HCT116 (cell line): Measurements from ENCODE around the gene ACOX3. TPM values are rescaled to one million over a fixed set of nuclear protein-coding genes. Genes with fewer than 3 reads are reported as not detected.

ENCODE experiments used
- ATAC-seq: fragments of 200-7000 bp; cut with Tn5 transposase; 2 replicates; pipeline ENCODE4 v1.9.1; 2020; ENCODE audit warnings: mild to moderate bottlenecking, moderate library complexity
- BruUV-seq: library from RNA; stranded (reverse); fragments of 400-500 nt; replicated peaks from 2 replicates; lab custom pipeline; 2021; lab: Mats Ljungman, UMichigan
- CTCF ChIA-PET: fragments of 300-600 bp; sonication (Branson Sonifier 250); formaldehyde crosslinking; loops from one replicate; lab custom pipeline; 2021; ENCODE audit warnings: antibody characterized with exemption; lab: Charles Lee
- POLR2A ChIA-PET: fragments of 300-600, 350-600 bp; sonication (Branson Sonifier 250); formaldehyde crosslinking; loops from one replicate; lab custom pipeline; 2021; ENCODE audit warnings: antibody characterized with exemption; lab: Charles Lee
- RAD21 ChIA-PET, 2 experiments: fragments of 300-600 bp; sonication (Branson Sonifier 250); formaldehyde crosslinking; loops; one replicate each; lab custom pipeline; 2023; ENCODE audit warnings: low total read pairs in 2 of 2; ENCODE audit not compliant: uncharacterized antibody in 2 of 2, unreplicated experiment in 2 of 2, low non-redundant PET in 1 of 2; lab: Charles Lee
- DNase-seq: peaks from one replicate; pipeline ENCODE4 v3.0.0-alpha.2; 2010; ENCODE audit warnings: low read depth, low spot score
- H2AFZ ChIP-seq: fragments of 200-600 bp; shearing (Covaris generic), sonication (generic); 2 replicates; pipeline ENCODE4 v1.6.1; 2017; ENCODE audit warnings: low read depth, mixed run types, mixed read lengths, antibody characterized with exemption, low read length; ENCODE audit not compliant: poor library complexity, severe bottlenecking
- H3K27ac ChIP-seq: 2 replicates; pipeline ENCODE4 v1.5.1; 2012; ENCODE audit warnings: low read depth, low read length
- H3K27me3 ChIP-seq: fragments of 200-600 bp; sonication (generic); 2 replicates; pipeline ENCODE4 v1.6.1; 2016; ENCODE audit warnings: mixed run types, low read length, mixed read lengths; ENCODE audit not compliant: insufficient read depth
- H3K36me3 ChIP-seq, 2 experiments: fragments of 200-500 bp in 1 of 2; fragments of 200-600 bp in 1 of 2; sonication (Bioruptor generic) in 1 of 2; sonication (generic) in 1 of 2; 2 replicates each; pipeline versions ENCODE4 v1.5.1 to v1.6.1; 2014 to 2016; ENCODE audit warnings: low read length in 2 of 2, inconsistent platforms in 1 of 2, mixed read lengths in 1 of 2, mixed run types in 1 of 2; ENCODE audit not compliant: insufficient read depth in 2 of 2, control insufficient read depth in 1 of 2
- H3K4me1 ChIP-seq, 2 experiments: fragments of 200-600 bp in 1 of 2; sonication (generic) in 1 of 2; 2 replicates each; pipeline versions ENCODE4 v1.5.1 to v1.6.1; 2012 to 2017; ENCODE audit warnings: low read length in 2 of 2, inconsistent platforms in 1 of 2, mild to moderate bottlenecking in 1 of 2, mixed read lengths in 1 of 2, mixed run types in 1 of 2, moderate library complexity in 1 of 2; ENCODE audit not compliant: insufficient read depth in 2 of 2, control insufficient read depth in 1 of 2
- H3K4me2 ChIP-seq: fragments of 200-600 bp; sonication (generic); 2 replicates; pipeline ENCODE4 v1.6.1; 2017; ENCODE audit warnings: mixed run types, low read length, mixed read lengths
- H3K4me3 ChIP-seq, 2 experiments: fragments of 200-600 bp in 1 of 2; sonication (generic) in 1 of 2; replicated peaks in 1 of 2; 2 replicates each; pipeline ENCODE4 v1.5.1; 2011 to 2016; ENCODE audit warnings: low read length in 2 of 2, control low read depth in 1 of 2, low read depth in 1 of 2, mild to moderate bottlenecking in 1 of 2, mixed read lengths in 1 of 2, mixed run types in 1 of 2
- H3K79me2 ChIP-seq: fragments of 200-600 bp; sonication (generic); 2 replicates; pipeline ENCODE4 v1.6.1; 2017; ENCODE audit warnings: mild to moderate bottlenecking, mixed run types, low read length, moderate library complexity, mixed read lengths; ENCODE audit not compliant: insufficient read depth
- H3K9ac ChIP-seq: fragments of 200-600 bp; sonication (generic); 2 replicates; pipeline ENCODE4 v1.6.1; 2016; ENCODE audit warnings: low read length, mixed read lengths
- H3K9me2 ChIP-seq: fragments of 200-600 bp; sonication (generic), shearing (Covaris generic); 2 replicates; pipeline ENCODE4 v1.6.1; 2017; ENCODE audit warnings: mixed run types, mild to moderate bottlenecking, moderate library complexity; ENCODE audit not compliant: insufficient read depth
- H3K9me3 ChIP-seq, 2 experiments: fragments of 200-500 bp in 1 of 2; fragments of 200-600 bp in 1 of 2; sonication (Bioruptor generic) in 1 of 2; sonication (generic) in 1 of 2; 2 replicates each; pipeline ENCODE4 v1.6.1; 2014 to 2017; ENCODE audit warnings: low read length in 2 of 2, mixed read lengths in 2 of 2, inconsistent platforms in 1 of 2, low read depth in 1 of 2, mild to moderate bottlenecking in 1 of 2, mixed run types in 1 of 2, moderate library complexity in 1 of 2; ENCODE audit not compliant: control insufficient read depth in 1 of 2, insufficient read depth in 1 of 2
- H4K20me1 ChIP-seq: fragments of 200-600 bp; sonication (generic), shearing (Covaris generic); 2 replicates; pipeline ENCODE4 v1.6.1; 2017; ENCODE audit warnings: mixed run types, mild to moderate bottlenecking, moderate library complexity; ENCODE audit not compliant: insufficient read depth
- ATF3 ChIP-seq: IDR thresholded peaks from 2 replicates; pipeline ENCODE4 v1.6.1; 2012
- CBX3 ChIP-seq: IDR thresholded peaks from 2 replicates; pipeline ENCODE4 v1.6.1; 2012; ENCODE audit warnings: low read depth
- CEBPB ChIP-seq: IDR thresholded peaks from 2 replicates; pipeline ENCODE4 v1.6.1; 2012; ENCODE audit warnings: low read depth
- CTCF ChIP-seq, 3 experiments: fragments of 200-600 bp in 1 of 3; sonication (generic) in 1 of 3; IDR thresholded peaks in 2 of 3; conservative IDR thresholded peaks in 1 of 3; 2 replicates each; pipeline ENCODE4 v1.5.1; 2012 to 2017; ENCODE audit warnings: low read depth in 2 of 3, low read length in 2 of 3, antibody characterized with exemption in 1 of 3, borderline replicate concordance in 1 of 3, control low read depth in 1 of 3, mild to moderate bottlenecking in 1 of 3, mixed read lengths in 1 of 3, mixed run types in 1 of 3, moderate library complexity in 1 of 3; ENCODE audit not compliant: insufficient read depth in 1 of 3
- EGR1 ChIP-seq: IDR thresholded peaks from 2 replicates; pipeline ENCODE4 v1.6.1; 2012; ENCODE audit warnings: low read depth
- FOSL1 ChIP-seq: IDR thresholded peaks from 2 replicates; pipeline ENCODE4 v1.6.1; 2012; ENCODE audit warnings: low read depth
- JUND ChIP-seq: IDR thresholded peaks from 2 replicates; pipeline ENCODE4 v1.6.1; 2012
- POLR2A ChIP-seq: IDR thresholded peaks from 2 replicates; pipeline ENCODE4 v1.7.0; 2011; ENCODE audit warnings: borderline replicate concordance; ENCODE audit not compliant: insufficient read depth, insufficient read length; ENCODE audit errors: extremely low read depth
- POLR2AphosphoS5 ChIP-seq: IDR thresholded peaks from 2 replicates; pipeline ENCODE4 v1.6.1; 2011; ENCODE audit warnings: mild to moderate bottlenecking, low read depth, low read length, moderate library complexity
- RAD21 ChIP-seq: IDR thresholded peaks from 2 replicates; pipeline ENCODE4 v1.6.1; 2012; ENCODE audit warnings: low read depth, mild to moderate bottlenecking
- REST ChIP-seq: IDR thresholded peaks from 2 replicates; pipeline ENCODE4 v1.6.1; 2012; ENCODE audit warnings: low read depth
- SRF ChIP-seq: IDR thresholded peaks from 2 replicates; pipeline ENCODE4 v1.6.1; 2012; ENCODE audit warnings: low read depth
- TCF7L2 ChIP-seq: IDR thresholded peaks from 2 replicates; pipeline ENCODE4 v1.7.0; 2011; ENCODE audit warnings: borderline replicate concordance, inconsistent platforms; ENCODE audit not compliant: insufficient read depth, insufficient read length; ENCODE audit errors: extremely low read depth
- YY1 ChIP-seq: IDR thresholded peaks from 2 replicates; pipeline ENCODE4 v1.6.1; 2011; ENCODE audit warnings: low read length, low read depth, moderate library complexity, mild to moderate bottlenecking; ENCODE audit not compliant: insufficient replicate concordance; ENCODE audit errors: extremely low read depth
- ZBTB33 ChIP-seq: IDR thresholded peaks from 2 replicates; pipeline ENCODE4 v1.6.1; 2011; ENCODE audit warnings: mild to moderate bottlenecking, low read length, moderate library complexity; ENCODE audit not compliant: insufficient replicate concordance; ENCODE audit errors: extremely low read depth
- ZFX ChIP-seq: fragments of 450-650 bp; IDR thresholded peaks from 2 replicates; pipeline ENCODE4 v1.6.1; 2017
- intact Hi-C: fragments of 100-400 bp; cut with micrococcal nuclease; formaldehyde crosslinking; loops from 2 replicates; pipeline ENCODE4 v1.10.0; 2022
- total RNA-seq: library from RNA; stranded (reverse); gene quantifications from one replicate; pipeline ENCODE4 v1.2.1, GENCODE V29; 2021; ENCODE audit not compliant: unreplicated experiment

The ACOX3 gene
- total RNA-seq, 1 experiment from 2014 or later, result 16.9 TPM

GRCh38 chr4:8325291-8325973 lies 115.1 kb downstream of the ACOX3 start:
- H3K79me2 ChIP-seq, result no peaks in the 10 kb centered on the region
- POLR2A ChIA-PET, result no interaction called here
- TF ChIP-seq ATF3 (no peak), FOSL1 (no peak), ZFX (no peak), ZBTB33 (no peak), SRF (no peak), CEBPB (no peak), POLR2AphosphoS5 (no peak), JUND (no peak), POLR2A (no peak), EGR1 (no peak), TCF7L2 (no peak), RAD21 (no peak), CBX3 (no peak), REST (no peak), YY1 (no peak), CTCF (IDR thresholded peaks at IDR 0.05 in 2 of 3, conservative IDR thresholded peaks at IDR 0.05 in 1 of 3; ENCODE audit: borderline replicate concordance in 1 of 3, insufficient read depth in 1 of 3, low read depth in 2 of 3, low read length in 2 of 3) (no peak)
- TF ChIP-seq, all 23 proteins: peak for 0
- no TSS peak for BruUV-seq
- Histone ChIP-seq H3K4me1 (no peaks in the 10 kb centered on the region), H4K20me1 (no peaks in the 10 kb centered on the region), H3K27ac (no peak overlapping the region), H3K36me3 (no peaks in the 10 kb centered on the region), H3K9me2 (no peaks in the 10 kb centered on the region), H3K27me3 (no peaks in the 10 kb centered on the region), H3K9me3 (no peaks in the 10 kb centered on the region), H3K4me2 (no peak overlapping the region), H2AFZ (no peak overlapping the region), H3K9ac (no peak overlapping the region), H3K4me3 (no peak overlapping the region)
- RAD21 ChIA-PET, result no interaction called here
- CTCF ChIA-PET, result no interaction called here
- ATAC-seq (no peak), DNase-seq (no peak)
- intact Hi-C loops, result no loop called here
